ENCODE data around the gene SUSD2. TPM values are rescaled to one million over a fixed set of nuclear protein-coding genes. Genes with fewer than 3 reads are reported as not detected.

The SUSD2 gene
- total and polyA plus RNA-seq, 2 of the 8 experiments (the other 6 are each of a cell fraction or from before 2014, with no cell fraction given), result 2.0 to 4.8 TPM

DNA sequence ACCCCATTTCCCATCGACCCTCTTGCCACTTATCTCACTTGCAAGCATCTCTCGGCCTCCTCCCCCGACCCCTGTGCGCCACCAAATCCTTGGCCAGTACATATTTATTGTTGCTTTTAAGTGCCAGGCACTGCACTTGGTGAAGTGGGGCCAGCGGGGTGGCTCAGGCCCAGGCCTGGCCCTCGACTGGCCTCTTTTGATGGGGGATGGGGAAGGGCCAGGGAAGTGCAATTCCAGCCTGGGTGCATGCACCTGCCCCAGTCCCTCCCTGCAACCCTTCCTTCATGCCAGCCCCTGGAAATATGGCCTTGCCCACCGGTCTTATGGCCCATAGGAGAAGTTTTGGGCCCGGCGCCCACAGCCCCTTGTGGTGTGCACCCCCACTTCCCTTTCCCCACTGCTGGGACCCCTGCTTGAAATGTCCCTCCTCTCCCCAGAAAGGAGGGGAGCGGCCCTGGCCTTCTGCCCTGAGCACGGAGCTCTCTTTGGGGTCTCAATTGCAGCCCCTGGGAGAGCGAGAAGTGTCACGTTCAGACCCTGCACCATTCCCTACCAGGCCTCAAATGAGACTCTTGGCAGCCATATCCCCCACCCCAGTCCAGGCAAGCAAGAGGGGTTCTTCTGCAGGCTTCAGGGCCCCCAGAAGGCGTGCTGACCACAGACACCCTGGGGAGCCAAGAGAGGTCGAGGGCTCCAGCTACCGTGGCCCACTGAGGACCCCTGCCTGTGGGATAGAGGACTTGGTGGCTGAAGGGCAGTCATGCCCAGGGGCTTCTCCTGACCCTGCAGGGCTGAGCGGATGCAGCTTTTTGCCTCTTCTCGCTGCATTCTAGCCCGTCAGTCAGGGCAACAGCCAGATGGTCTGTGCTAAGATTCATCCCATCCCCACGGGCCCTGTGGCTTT is 961 bp downstream of the SUSD2 start:
- CTCF ChIA-PET (ENCODE audit: partially characterized antibody), result interaction anchor here (0.8 to 3.4 kb wide), 4 partner anchors 36 to 86 kb away, joined by 3 to 8 read pairs (median 4); no protein-coding TSS in a partner anchor
- no peak overlapping the region for H2BK20ac ChIP-seq (ENCODE audit: low read length)

More for the DNA sequence above, 961 bp downstream of the SUSD2 start:
- H4K8ac ChIP-seq (ENCODE audit: extremely low read depth, insufficient read depth, low read length), result no peak overlapping the region; the same call in 1 of the 2 replicates
- no peak overlapping the region for H2AK5ac ChIP-seq (ENCODE audit: low read depth, low read length)
- H3K23ac ChIP-seq (ENCODE audit: insufficient read length), result no peak overlapping the region
- H3K23me2 ChIP-seq (ENCODE audit: low read depth, low read length), result no peaks in the 10 kb centered on the region; the same call in 1 of the 2 replicates
- peak overlapping the region; percentile 17; the same call in 1 of the 2 replicates for H2BK12ac ChIP-seq (ENCODE audit: low read depth, low read length)
- H3K4me3 ChIP-seq (ENCODE audit: extremely low read depth in 1 of 4, insufficient read depth in 2 of 4, low read depth in 3 of 4, low read length in 4 of 4), result no peak overlapping the region
- no peak overlapping the region for H2BK15ac ChIP-seq (ENCODE audit: low read length)
- TF ChIP-seq SP4 (IDR thresholded peaks at IDR 0.05; ENCODE audit: low read length), result no peak
- TF ChIP-seq, protein P1, sequence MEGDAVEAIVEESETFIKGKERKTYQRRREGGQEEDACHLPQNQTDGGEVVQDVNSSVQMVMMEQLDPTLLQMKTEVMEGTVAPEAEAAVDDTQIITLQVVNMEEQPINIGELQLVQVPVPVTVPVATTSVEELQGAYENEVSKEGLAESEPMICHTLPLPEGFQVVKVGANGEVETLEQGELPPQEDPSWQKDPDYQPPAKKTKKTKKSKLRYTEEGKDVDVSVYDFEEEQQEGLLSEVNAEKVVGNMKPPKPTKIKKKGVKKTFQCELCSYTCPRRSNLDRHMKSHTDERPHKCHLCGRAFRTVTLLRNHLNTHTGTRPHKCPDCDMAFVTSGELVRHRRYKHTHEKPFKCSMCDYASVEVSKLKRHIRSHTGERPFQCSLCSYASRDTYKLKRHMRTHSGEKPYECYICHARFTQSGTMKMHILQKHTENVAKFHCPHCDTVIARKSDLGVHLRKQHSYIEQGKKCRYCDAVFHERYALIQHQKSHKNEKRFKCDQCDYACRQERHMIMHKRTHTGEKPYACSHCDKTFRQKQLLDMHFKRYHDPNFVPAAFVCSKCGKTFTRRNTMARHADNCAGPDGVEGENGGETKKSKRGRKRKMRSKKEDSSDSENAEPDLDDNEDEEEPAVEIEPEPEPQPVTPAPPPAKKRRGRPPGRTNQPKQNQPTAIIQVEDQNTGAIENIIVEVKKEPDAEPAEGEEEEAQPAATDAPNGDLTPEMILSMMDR (IDR thresholded peaks at IDR 0.05; ENCODE audit: control extremely low read depth in 1 of 3, insufficient read depth in 1 of 3, low read depth in 1 of 3, low read length in 3 of 3), result peak; percentile 38 to 49 (median 48)
- peak; percentile 56 to 61 for TF ChIP-seq RAD21 (IDR thresholded peaks at IDR 0.05 in 1 of 2, conservative IDR thresholded peaks at IDR 0.05 in 1 of 2; ENCODE audit: low read depth in 2 of 2, low read length in 2 of 2)
- H3K56ac ChIP-seq (replicated peaks; ENCODE audit: insufficient read length, low read depth, low read length), result no peak overlapping the region
- DNase-seq (ENCODE audit: low read depth in 1 of 2, low spot score in 2 of 2), result no peak
- POLR2A ChIA-PET (ENCODE audit: partially characterized antibody), result interaction anchor here (1.3 kb wide), 1 partner anchor 25 kb away, joined by 3 read pairs; no protein-coding TSS in a partner anchor
- H3K4me1 ChIP-seq (replicated peaks in 1 of 4; ENCODE audit: control insufficient read depth in 3 of 4, insufficient read depth in 4 of 4, low read length in 3 of 4), result peaks cover 0 to 13% (median 9%) of the 10 kb centered on the region in 4 experiments; a peak in 6 of 7 replicates
- no peak overlapping the region for H3K14ac ChIP-seq (ENCODE audit: insufficient read length)
- H2BK120ac ChIP-seq (replicated peaks; ENCODE audit: low read depth, low read length), result no peak overlapping the region
- no peak overlapping the region for H3K18ac ChIP-seq (ENCODE audit: extremely low read depth, low read length)
- no peak overlapping the region for H3K27ac ChIP-seq (ENCODE audit: low read depth, low read length)
- H2AFZ ChIP-seq (ENCODE audit: low read length), result no peak overlapping the region
- H4K20me1 ChIP-seq (replicated peaks in 1 of 2; ENCODE audit: control insufficient read depth in 1 of 2, insufficient read depth in 2 of 2, low read length in 2 of 2), result peaks cover 0 to 2% of the 10 kb centered on the region in 2 experiments
- H3K4ac ChIP-seq (replicated peaks; ENCODE audit: insufficient read length, low read depth, low read length), result no peak overlapping the region
- H3K27me3 ChIP-seq (replicated peaks in 1 of 4; ENCODE audit: control insufficient read depth in 3 of 4, extremely low read depth in 1 of 4, insufficient read depth in 3 of 4, low read length in 3 of 4), result no peaks in the 10 kb centered on the region
- no peak overlapping the region for H2BK5ac ChIP-seq (ENCODE audit: low read depth, low read length)
- no peaks in the 10 kb centered on the region for H3K9me3 ChIP-seq (ENCODE audit: insufficient read depth in 2 of 2, low read depth in 1 of 2, low read length in 1 of 2)
- 82% methylated on average over 16 of the region's 20 CpGs; no CpG with 5 or more reads in 1 of the 2 experiments for WGBS, 2 experiments (ENCODE audit: extremely low coverage in 1 of 2, insufficient coverage in 1 of 2, insufficient read length in 1 of 2, insufficient replicate concordance in 2 of 2, low coverage in 1 of 2, low lambda C conversion rate in 2 of 2, missing lambda C conversion rate in 1 of 2)
- no peaks in the 10 kb centered on the region for H3K79me2 ChIP-seq (ENCODE audit: control insufficient read depth in 1 of 2, insufficient read depth in 2 of 2, low read length in 2 of 2)
- no peaks in the 10 kb centered on the region for H3K36me3 ChIP-seq (ENCODE audit: control insufficient read depth in 2 of 4, insufficient read depth in 4 of 4, low read length in 3 of 4)
- H4K91ac ChIP-seq (replicated peaks; ENCODE audit: insufficient read length, low read length), result peak overlapping the region; percentile 54
- no peak overlapping the region for H3K9ac ChIP-seq (replicated peaks in 1 of 4; ENCODE audit: extremely low read depth in 1 of 4, low read depth in 3 of 4, low read length in 3 of 4)
- H4K5ac ChIP-seq (ENCODE audit: insufficient read length, low read depth, low read length), result no peak overlapping the region
- no peak overlapping the region for H3K4me2 ChIP-seq (ENCODE audit: insufficient read depth in 1 of 2, low read depth in 2 of 2, low read length in 2 of 2)
- no peaks in the 10 kb centered on the region for H3K79me1 ChIP-seq (ENCODE audit: low read depth, low read length)
- no peak for FAIRE-seq
